Activated CD8-positive, alpha-beta T cell treated with anti-CD3 and anti-CD28 coated beads for 36 hours (primary cell): ENCODE data around the gene RPRML. TPM values are rescaled to one million over a fixed set of nuclear protein-coding genes. Genes with fewer than 3 reads are reported as not detected.
A peak's percentile ranks its signal among the peaks of the same experiment; 100 is the strongest.
"Not testable (repeated sequence)": the region's sequence is repeated elsewhere in the genome, so short reads cannot be mapped to it uniquely, and the experiment has no call there.

Experiments used
- ATAC-seq: fragments of 200-7000 bp; cut with Tn5 transposase; one replicate; pipeline ENCODE4 v1.10.0; 2021; ENCODE audit warnings: mild to moderate bottlenecking, moderate library complexity
- CTCF ChIA-PET: fragments of 350-600 bp; sonication (Branson Sonifier 250); formaldehyde crosslinking; loops from one replicate; lab custom pipeline; 2021; ENCODE audit warnings: antibody characterized with exemption; lab: Charles Lee
- POLR2A ChIA-PET: fragments of 350-600 bp; sonication (Branson Sonifier 250); formaldehyde crosslinking; loops from one replicate; lab custom pipeline; 2021; ENCODE audit warnings: antibody characterized with exemption; lab: Charles Lee
- DNase-seq: peaks from one replicate; pipeline ENCODE4 v3.0.0-alpha.2; 2020
- H3K27ac Mint-ChIP-seq: one replicate; pipeline ENCODE4 v1.8.0; 2021; ENCODE audit warnings: mild to moderate bottlenecking, mixed read lengths
- H3K27me3 Mint-ChIP-seq: one replicate; pipeline ENCODE4 v1.8.0; 2021; ENCODE audit warnings: mixed read lengths
- H3K36me3 Mint-ChIP-seq: one replicate; pipeline ENCODE4 v1.8.0; 2021; ENCODE audit warnings: low read depth, mixed read lengths
- H3K4me1 Mint-ChIP-seq: one replicate; pipeline ENCODE4 v1.8.0; 2021; ENCODE audit warnings: low read depth, mixed read lengths
- H3K4me3 Mint-ChIP-seq: one replicate; pipeline ENCODE4 v1.8.0; 2021; ENCODE audit warnings: mild to moderate bottlenecking, moderate library complexity, mixed read lengths
- H3K9me3 Mint-ChIP-seq: one replicate; pipeline ENCODE4 v1.8.0; 2021; ENCODE audit warnings: mixed read lengths
- CTCF ChIP-seq: fragments of 200-600 bp; IDR thresholded peaks from one replicate; pipeline ENCODE4 v1.8.0; 2022; ENCODE audit warnings: antibody characterized with exemption, mild to moderate bottlenecking
- intact Hi-C: fragments of 100-400 bp; cut with micrococcal nuclease; formaldehyde crosslinking; loops from one replicate; pipeline ENCODE4 v1.10.0; 2022
- total RNA-seq, 2 experiments: library from RNA; stranded (reverse); gene quantifications; one replicate each; pipeline ENCODE4 v1.2.3, GENCODE V29; 2021

Gene RPRML
- not detected for total RNA-seq

GRCh38 chr17:46979147-46979863 is at the start of gene RPRML:
Gene RPRML, minus strand, starts transcription at chr17:46979253. Its CDS starts 246 bp downstream, at chr17:46979007.
- TF ChIP-seq CTCF: no peak
- ChIA-PET CTCF (no interaction called here), POLR2A (no interaction called here)
- peaks cover 2% of the 10 kb centered on the region for H3K36me3 Mint-ChIP-seq
- ATAC-seq (peak; percentile 75), DNase-seq (peak; percentile 47)
- peaks cover 13% of the 10 kb centered on the region for H3K4me1 Mint-ChIP-seq
- no peak within 1 kb of the TSS for H3K27ac Mint-ChIP-seq
- peaks cover 38% of the 10 kb centered on the region for H3K27me3 Mint-ChIP-seq
- no peaks in the 10 kb centered on the region for H3K9me3 Mint-ChIP-seq
- intact Hi-C loops: no loop called here
- H3K4me3 Mint-ChIP-seq: peak within 1 kb of the TSS; percentile 70

- CTCF ChIA-PET: not testable (repeated sequence)
Measured at GRCh38 chr17:47016966-47017365, 37.9 kb upstream of the RPRML start.

GRCh38 chr17:47013341-47013740 is 34.3 kb upstream of the RPRML start:
- no peaks in the 10 kb centered on the region for H3K27me3 Mint-ChIP-seq
- no peaks in the 10 kb centered on the region for H3K36me3 Mint-ChIP-seq
- ATAC-seq: no peak
- H3K4me1 Mint-ChIP-seq: peaks cover 9% of the 10 kb centered on the region
- no peak for TF ChIP-seq CTCF
- no peak overlapping the region for H3K27ac Mint-ChIP-seq
- POLR2A ChIA-PET: no interaction called here
- H3K4me3 Mint-ChIP-seq: no peak overlapping the region
- no peaks in the 10 kb centered on the region for H3K9me3 Mint-ChIP-seq
- CTCF ChIA-PET: no interaction called here
- DNase-seq: no peak
- intact Hi-C loops: no loop called here

More at GRCh38 chr17:47016966-47017365, 37.9 kb upstream of the RPRML start:
- H3K27ac Mint-ChIP-seq, intact Hi-C loops, H3K4me3 Mint-ChIP-seq, DNase-seq, H3K9me3 Mint-ChIP-seq, ATAC-seq, H3K27me3 Mint-ChIP-seq, H3K36me3 Mint-ChIP-seq, POLR2A ChIA-PET, H3K4me1 Mint-ChIP-seq: not testable (repeated sequence)

GRCh38 chr17:47012457-47012856 is 33.4 kb upstream of the RPRML start:
- ATAC-seq: no peak
- ChIA-PET POLR2A (no interaction called here), CTCF (no interaction called here)
- H3K36me3 Mint-ChIP-seq: no peaks in the 10 kb centered on the region
- no peak overlapping the region for H3K4me3 Mint-ChIP-seq
- no peak for TF ChIP-seq CTCF
- no peak for DNase-seq
- intact Hi-C loops: no loop called here
- H3K27me3 Mint-ChIP-seq: no peaks in the 10 kb centered on the region
- H3K4me1 Mint-ChIP-seq: peaks cover 9% of the 10 kb centered on the region
- H3K9me3 Mint-ChIP-seq: no peaks in the 10 kb centered on the region
- no peak overlapping the region for H3K27ac Mint-ChIP-seq

GRCh38 chr17:47009759-47010594 is 30.9 kb upstream of the RPRML start:
- ATAC-seq: no peak
- Mint-ChIP-seq H3K4me1 (peaks cover 9% of the 10 kb centered on the region), H3K9me3 (no peaks in the 10 kb centered on the region), H3K27me3 (no peaks in the 10 kb centered on the region), H3K27ac (no peak overlapping the region), H3K4me3 (no peak overlapping the region), H3K36me3 (no peaks in the 10 kb centered on the region)
- no peak for DNase-seq
- ChIA-PET CTCF (no interaction called here), POLR2A (no interaction called here)
- no peak for TF ChIP-seq CTCF
- intact Hi-C loops: no loop called here
